HCT116 (cell line): ENCODE data around the gene OAS2. TPM values are rescaled to one million over a fixed set of nuclear protein-coding genes. Genes with fewer than 3 reads are reported as not detected.

ENCODE experiments used
- ATAC-seq: fragments of 200-7000 bp; cut with Tn5 transposase; 2 replicates; pipeline ENCODE4 v1.9.1; 2020; ENCODE audit warnings: mild to moderate bottlenecking, moderate library complexity
- BruUV-seq: library from RNA; stranded (reverse); fragments of 400-500 nt; replicated peaks from 2 replicates; lab custom pipeline; 2021; lab: Mats Ljungman, UMichigan
- CTCF ChIA-PET: fragments of 300-600 bp; sonication (Branson Sonifier 250); formaldehyde crosslinking; loops from one replicate; lab custom pipeline; 2021; ENCODE audit warnings: antibody characterized with exemption; lab: Charles Lee
- POLR2A ChIA-PET: fragments of 300-600, 350-600 bp; sonication (Branson Sonifier 250); formaldehyde crosslinking; loops from one replicate; lab custom pipeline; 2021; ENCODE audit warnings: antibody characterized with exemption; lab: Charles Lee
- RAD21 ChIA-PET, 2 experiments: fragments of 300-600 bp; sonication (Branson Sonifier 250); formaldehyde crosslinking; loops; one replicate each; lab custom pipeline; 2023; ENCODE audit warnings: low total read pairs in 2 of 2; ENCODE audit not compliant: uncharacterized antibody in 2 of 2, unreplicated experiment in 2 of 2, low non-redundant PET in 1 of 2; lab: Charles Lee
- DNase-seq: peaks from one replicate; pipeline ENCODE4 v3.0.0-alpha.2; 2010; ENCODE audit warnings: low read depth, low spot score
- H2AFZ ChIP-seq: fragments of 200-600 bp; shearing (Covaris generic), sonication (generic); 2 replicates; pipeline ENCODE4 v1.6.1; 2017; ENCODE audit warnings: low read depth, mixed run types, mixed read lengths, antibody characterized with exemption, low read length; ENCODE audit not compliant: poor library complexity, severe bottlenecking
- H3K27ac ChIP-seq: 2 replicates; pipeline ENCODE4 v1.5.1; 2012; ENCODE audit warnings: low read depth, low read length
- H3K27me3 ChIP-seq: fragments of 200-600 bp; sonication (generic); 2 replicates; pipeline ENCODE4 v1.6.1; 2016; ENCODE audit warnings: mixed run types, low read length, mixed read lengths; ENCODE audit not compliant: insufficient read depth
- H3K36me3 ChIP-seq, 2 experiments: fragments of 200-500 bp in 1 of 2; fragments of 200-600 bp in 1 of 2; sonication (Bioruptor generic) in 1 of 2; sonication (generic) in 1 of 2; 2 replicates each; pipeline versions ENCODE4 v1.5.1 to v1.6.1; 2014 to 2016; ENCODE audit warnings: low read length in 2 of 2, inconsistent platforms in 1 of 2, mixed read lengths in 1 of 2, mixed run types in 1 of 2; ENCODE audit not compliant: insufficient read depth in 2 of 2, control insufficient read depth in 1 of 2
- H3K4me1 ChIP-seq, 2 experiments: fragments of 200-600 bp in 1 of 2; sonication (generic) in 1 of 2; 2 replicates each; pipeline versions ENCODE4 v1.5.1 to v1.6.1; 2012 to 2017; ENCODE audit warnings: low read length in 2 of 2, inconsistent platforms in 1 of 2, mild to moderate bottlenecking in 1 of 2, mixed read lengths in 1 of 2, mixed run types in 1 of 2, moderate library complexity in 1 of 2; ENCODE audit not compliant: insufficient read depth in 2 of 2, control insufficient read depth in 1 of 2
- H3K4me2 ChIP-seq: fragments of 200-600 bp; sonication (generic); 2 replicates; pipeline ENCODE4 v1.6.1; 2017; ENCODE audit warnings: mixed run types, low read length, mixed read lengths
- H3K4me3 ChIP-seq, 2 experiments: fragments of 200-600 bp in 1 of 2; sonication (generic) in 1 of 2; replicated peaks in 1 of 2; 2 replicates each; pipeline ENCODE4 v1.5.1; 2011 to 2016; ENCODE audit warnings: low read length in 2 of 2, control low read depth in 1 of 2, low read depth in 1 of 2, mild to moderate bottlenecking in 1 of 2, mixed read lengths in 1 of 2, mixed run types in 1 of 2
- H3K79me2 ChIP-seq: fragments of 200-600 bp; sonication (generic); 2 replicates; pipeline ENCODE4 v1.6.1; 2017; ENCODE audit warnings: mild to moderate bottlenecking, mixed run types, low read length, moderate library complexity, mixed read lengths; ENCODE audit not compliant: insufficient read depth
- H3K9ac ChIP-seq: fragments of 200-600 bp; sonication (generic); 2 replicates; pipeline ENCODE4 v1.6.1; 2016; ENCODE audit warnings: low read length, mixed read lengths
- H3K9me2 ChIP-seq: fragments of 200-600 bp; sonication (generic), shearing (Covaris generic); 2 replicates; pipeline ENCODE4 v1.6.1; 2017; ENCODE audit warnings: mixed run types, mild to moderate bottlenecking, moderate library complexity; ENCODE audit not compliant: insufficient read depth
- H3K9me3 ChIP-seq, 2 experiments: fragments of 200-500 bp in 1 of 2; fragments of 200-600 bp in 1 of 2; sonication (Bioruptor generic) in 1 of 2; sonication (generic) in 1 of 2; 2 replicates each; pipeline ENCODE4 v1.6.1; 2014 to 2017; ENCODE audit warnings: low read length in 2 of 2, mixed read lengths in 2 of 2, inconsistent platforms in 1 of 2, low read depth in 1 of 2, mild to moderate bottlenecking in 1 of 2, mixed run types in 1 of 2, moderate library complexity in 1 of 2; ENCODE audit not compliant: control insufficient read depth in 1 of 2, insufficient read depth in 1 of 2
- H4K20me1 ChIP-seq: fragments of 200-600 bp; sonication (generic), shearing (Covaris generic); 2 replicates; pipeline ENCODE4 v1.6.1; 2017; ENCODE audit warnings: mixed run types, mild to moderate bottlenecking, moderate library complexity; ENCODE audit not compliant: insufficient read depth
- CBX3 ChIP-seq: IDR thresholded peaks from 2 replicates; pipeline ENCODE4 v1.6.1; 2012; ENCODE audit warnings: low read depth
- POLR2A ChIP-seq: IDR thresholded peaks from 2 replicates; pipeline ENCODE4 v1.7.0; 2011; ENCODE audit warnings: borderline replicate concordance; ENCODE audit not compliant: insufficient read depth, insufficient read length; ENCODE audit errors: extremely low read depth
- TCF7L2 ChIP-seq: IDR thresholded peaks from 2 replicates; pipeline ENCODE4 v1.7.0; 2011; ENCODE audit warnings: borderline replicate concordance, inconsistent platforms; ENCODE audit not compliant: insufficient read depth, insufficient read length; ENCODE audit errors: extremely low read depth
- intact Hi-C: fragments of 100-400 bp; cut with micrococcal nuclease; formaldehyde crosslinking; loops from 2 replicates; pipeline ENCODE4 v1.10.0; 2022
- total RNA-seq: library from RNA; stranded (reverse); gene quantifications from one replicate; pipeline ENCODE4 v1.2.1, GENCODE V29; 2021; ENCODE audit not compliant: unreplicated experiment
- TF ChIP-seq, protein P1 (sequence below): IDR thresholded peaks from 2 replicates; pipeline ENCODE4 v1.6.1; 2012
- TF ChIP-seq, protein P2 (sequence below): IDR thresholded peaks from 2 replicates; pipeline ENCODE4 v1.6.1; 2012

OAS2 gene
- total RNA-seq, 1 experiment from 2014 or later, result 0.30 TPM

DNA sequence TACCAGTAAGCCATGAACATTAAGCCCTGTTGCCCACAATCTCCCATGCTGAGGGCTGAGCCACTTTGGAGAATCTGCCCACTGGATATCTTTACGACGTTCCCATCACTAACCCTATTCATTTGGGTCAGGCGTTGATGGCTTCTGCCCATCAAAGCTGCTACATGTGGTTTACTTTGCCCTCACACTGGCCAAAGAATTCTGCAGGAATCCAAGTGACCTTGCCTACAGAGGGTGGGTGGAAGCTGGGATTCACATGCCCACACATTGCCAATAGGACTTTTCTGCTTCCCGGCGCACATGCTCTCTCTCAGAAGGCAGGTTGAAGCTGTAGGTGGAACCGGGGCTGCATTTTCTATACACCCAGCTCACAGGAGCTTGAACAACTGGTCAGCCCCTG lies 28.3 kb downstream of the OAS2 start:
- Histone ChIP-seq H3K9me2 (no peaks in the 10 kb centered on the region), H3K9ac (0 out of 2 replicates have a peak overlapping the region, but pooled peaks have one; percentile 3), H3K36me3 (no peaks in the 10 kb centered on the region), H3K27me3 (no peaks in the 10 kb centered on the region), H3K4me2 (peak overlapping the region; percentile 70), H4K20me1 (no peaks in the 10 kb centered on the region), H3K4me3 (peak overlapping the region in 1 of 2 experiments; percentile 22; a peak in 1 of 4 replicates), H3K27ac (no peak overlapping the region), H2AFZ (peak overlapping the region; percentile 65), H3K9me3 (peaks cover 1 to 9% of the 10 kb centered on the region in 2 experiments; a peak in 1 of 4 replicates), H3K4me1 (peaks cover 14 to 27% of the 10 kb centered on the region in 2 experiments), H3K79me2 (no peaks in the 10 kb centered on the region)
- DNase-seq (no peak), ATAC-seq (peak; percentile 41)
- ChIA-PET CTCF (interaction anchor here (0.7 to 5.5 kb wide), 7 partner anchors 14 to 147 kb away, joined by 3 to 37 read pairs (median 3); no protein-coding TSS in a partner anchor), RAD21 (no interaction called here), POLR2A (no interaction called here)
- TF ChIP-seq, protein P1, sequence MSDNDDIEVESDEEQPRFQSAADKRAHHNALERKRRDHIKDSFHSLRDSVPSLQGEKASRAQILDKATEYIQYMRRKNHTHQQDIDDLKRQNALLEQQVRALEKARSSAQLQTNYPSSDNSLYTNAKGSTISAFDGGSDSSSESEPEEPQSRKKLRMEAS, result 0 out of 2 replicates have a peak, but pooled peaks have one; percentile 21
- TF ChIP-seq POLR2A, result no peak
- BruUV-seq, result no TSS peak
- intact Hi-C loops, result no loop called here

DNA sequence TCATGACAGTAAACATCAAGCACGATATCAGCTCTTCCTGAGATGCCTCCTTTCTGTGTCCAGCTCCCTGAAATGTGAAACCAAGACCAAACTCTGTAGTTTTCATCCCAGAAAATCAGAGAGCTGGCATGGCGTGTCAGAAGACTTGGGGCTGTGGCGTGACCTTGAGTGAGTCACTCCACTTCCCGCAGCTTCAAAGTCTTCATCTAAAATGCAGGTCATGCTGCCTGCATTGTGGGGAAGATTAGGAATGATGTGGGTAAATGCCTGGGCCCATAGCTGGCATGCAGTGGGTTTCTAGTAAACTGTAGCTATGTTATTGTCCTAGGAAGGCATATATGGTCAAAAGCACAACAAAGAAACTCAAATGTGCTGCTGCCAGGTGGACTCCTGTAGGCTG lies 28.8 kb downstream of the OAS2 start:
- DNase-seq, result peak; percentile 4
- peak; percentile 86 for ATAC-seq

More for the DNA sequence above, 28.8 kb downstream of the OAS2 start:
- intact Hi-C loops, result no loop called here
- H3K4me3 ChIP-seq, result peak overlapping the region in 1 of 2 experiments; percentile 22; a peak in 2 of 4 replicates
- H3K4me2 ChIP-seq, result peak overlapping the region; percentile 70
- H4K20me1 ChIP-seq, result no peaks in the 10 kb centered on the region
- RAD21 ChIA-PET, result no interaction called here
- CTCF ChIA-PET, result interaction anchor here (1.0 to 5.5 kb wide), 5 partner anchors 14 to 41 kb away, joined by 3 to 37 read pairs (median 3); no protein-coding TSS in a partner anchor
- 0 out of 2 replicates have a peak overlapping the region, but pooled peaks have one; percentile 3 for H3K9ac ChIP-seq
- peaks cover 14 to 26% of the 10 kb centered on the region in 2 experiments for H3K4me1 ChIP-seq
- TF ChIP-seq, protein P1, result 0 out of 2 replicates have a peak, but pooled peaks have one; percentile 2
- TF ChIP-seq, protein P2, sequence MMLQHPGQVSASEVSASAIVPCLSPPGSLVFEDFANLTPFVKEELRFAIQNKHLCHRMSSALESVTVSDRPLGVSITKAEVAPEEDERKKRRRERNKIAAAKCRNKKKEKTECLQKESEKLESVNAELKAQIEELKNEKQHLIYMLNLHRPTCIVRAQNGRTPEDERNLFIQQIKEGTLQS, result no peak
- TF ChIP-seq TCF7L2, result peak; percentile 91
- TF ChIP-seq CBX3, result no peak
- POLR2A ChIA-PET, result no interaction called here
- no peak overlapping the region for H3K27ac ChIP-seq
- no peaks in the 10 kb centered on the region for H3K79me2 ChIP-seq
- no peaks in the 10 kb centered on the region for H3K36me3 ChIP-seq
- peaks cover 4 to 9% of the 10 kb centered on the region in 2 experiments; a peak in 1 of 4 replicates for H3K9me3 ChIP-seq
- H3K9me2 ChIP-seq, result no peaks in the 10 kb centered on the region
- no peaks in the 10 kb centered on the region for H3K27me3 ChIP-seq
- H2AFZ ChIP-seq, result peak overlapping the region; percentile 65
- BruUV-seq, result no TSS peak
